ENCODE measurements around the gene FAM193A.

Gene FAM193A

DNA sequence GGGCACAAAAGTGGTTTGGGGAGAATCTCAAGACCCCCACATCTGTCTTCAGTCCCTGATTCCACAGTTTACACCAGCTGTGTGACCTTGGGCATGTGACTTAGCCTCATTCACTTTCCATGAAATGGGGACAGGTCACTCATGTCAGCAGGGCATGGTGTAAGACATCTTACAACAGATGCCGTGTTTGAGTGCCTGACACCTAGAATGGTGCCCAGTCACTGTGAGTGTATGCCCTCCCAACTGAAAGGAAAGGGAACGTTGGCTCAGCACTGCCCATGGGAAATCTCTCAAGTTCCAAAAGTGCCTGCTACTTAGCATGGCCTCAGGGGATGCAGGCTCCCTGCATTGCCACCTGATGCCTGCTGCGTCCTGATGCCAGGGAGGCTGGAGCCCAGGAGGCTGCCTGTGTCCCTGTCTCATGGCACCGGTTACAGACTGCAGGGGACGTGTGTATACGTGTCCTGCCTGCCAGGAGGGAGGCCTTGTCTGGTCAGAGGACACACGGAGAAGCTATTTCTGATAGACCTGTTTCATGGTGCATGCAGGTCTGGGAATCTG lies 35.3 kb upstream of the FAM193A start:
- TF ChIP-seq, protein P1, sequence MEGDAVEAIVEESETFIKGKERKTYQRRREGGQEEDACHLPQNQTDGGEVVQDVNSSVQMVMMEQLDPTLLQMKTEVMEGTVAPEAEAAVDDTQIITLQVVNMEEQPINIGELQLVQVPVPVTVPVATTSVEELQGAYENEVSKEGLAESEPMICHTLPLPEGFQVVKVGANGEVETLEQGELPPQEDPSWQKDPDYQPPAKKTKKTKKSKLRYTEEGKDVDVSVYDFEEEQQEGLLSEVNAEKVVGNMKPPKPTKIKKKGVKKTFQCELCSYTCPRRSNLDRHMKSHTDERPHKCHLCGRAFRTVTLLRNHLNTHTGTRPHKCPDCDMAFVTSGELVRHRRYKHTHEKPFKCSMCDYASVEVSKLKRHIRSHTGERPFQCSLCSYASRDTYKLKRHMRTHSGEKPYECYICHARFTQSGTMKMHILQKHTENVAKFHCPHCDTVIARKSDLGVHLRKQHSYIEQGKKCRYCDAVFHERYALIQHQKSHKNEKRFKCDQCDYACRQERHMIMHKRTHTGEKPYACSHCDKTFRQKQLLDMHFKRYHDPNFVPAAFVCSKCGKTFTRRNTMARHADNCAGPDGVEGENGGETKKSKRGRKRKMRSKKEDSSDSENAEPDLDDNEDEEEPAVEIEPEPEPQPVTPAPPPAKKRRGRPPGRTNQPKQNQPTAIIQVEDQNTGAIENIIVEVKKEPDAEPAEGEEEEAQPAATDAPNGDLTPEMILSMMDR (IDR thresholded peaks at IDR 0.05; ENCODE audit: insufficient read depth, low read length, poor library complexity, severe bottlenecking) = no peak
- no peak overlapping the region for H3K4me3 ChIP-seq (replicated peaks; ENCODE audit: low read depth, low read length)
- no peaks in the 10 kb centered on the region for H3K27me3 ChIP-seq (replicated peaks; ENCODE audit: control insufficient read depth, insufficient read depth, low read length)
- peaks cover 24% of the 10 kb centered on the region for H3K36me3 ChIP-seq (ENCODE audit: control insufficient read depth, insufficient read depth, low read length)
- DNase-seq (ENCODE audit: extremely low read depth, insufficient read length) = no peak

DNA sequence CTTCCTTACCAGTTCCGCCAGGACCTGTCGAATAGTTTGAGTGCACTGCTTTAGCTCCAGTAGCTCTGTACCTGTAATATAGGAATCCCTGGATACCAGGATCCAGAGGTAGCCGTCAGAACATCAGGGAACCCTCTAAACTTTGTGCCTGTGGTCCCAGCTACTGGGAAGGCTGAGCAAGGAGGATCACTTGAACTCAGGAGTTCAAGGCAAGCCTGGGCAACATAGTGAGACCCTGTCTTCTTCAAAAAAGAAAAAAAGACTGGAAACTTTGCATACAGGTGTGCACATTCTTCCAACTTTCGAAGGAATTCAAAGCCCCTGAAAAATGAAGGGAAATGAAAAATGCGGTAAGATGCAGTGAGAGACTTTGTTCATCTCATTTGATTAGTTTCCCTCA lies 32.6 kb upstream of the FAM193A start:
- DNase-seq (ENCODE audit: extremely low read depth, insufficient read length) = no peak
- Histone ChIP-seq H3K27me3 (replicated peaks; ENCODE audit: control insufficient read depth, insufficient read depth, low read length) (no peaks in the 10 kb centered on the region), H3K36me3 (ENCODE audit: control insufficient read depth, insufficient read depth, low read length) (peaks cover 31% of the 10 kb centered on the region), H3K4me3 (replicated peaks; ENCODE audit: low read depth, low read length) (no peak overlapping the region)
- TF ChIP-seq, protein P1 (IDR thresholded peaks at IDR 0.05; ENCODE audit: insufficient read depth, low read length, poor library complexity, severe bottlenecking) = no peak

DNA sequence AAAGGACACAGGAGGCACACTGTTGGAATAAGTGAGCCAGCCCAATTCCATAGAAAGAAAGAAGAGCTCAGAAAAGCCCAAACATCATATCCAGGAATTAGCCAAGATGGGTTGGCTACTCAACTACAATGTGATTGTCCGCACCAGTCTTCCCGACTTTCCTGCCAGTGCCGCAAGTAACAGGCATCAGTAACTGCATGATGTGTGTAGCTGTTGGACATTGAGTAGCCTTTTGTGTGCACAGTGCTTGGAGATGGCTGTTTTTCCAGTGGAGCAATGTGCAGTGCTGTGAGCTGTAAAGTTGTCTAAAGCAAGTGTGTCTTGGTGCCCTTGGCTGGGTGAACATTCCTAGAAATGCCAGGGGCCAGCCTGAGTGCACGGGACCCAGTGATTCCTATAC lies 29.2 kb upstream of the FAM193A start:
- Histone ChIP-seq H3K4me3 (replicated peaks; ENCODE audit: low read depth, low read length) (no peak overlapping the region), H3K27me3 (replicated peaks; ENCODE audit: control insufficient read depth, insufficient read depth, low read length) (no peaks in the 10 kb centered on the region), H3K36me3 (ENCODE audit: control insufficient read depth, insufficient read depth, low read length) (peaks cover 27% of the 10 kb centered on the region)
- TF ChIP-seq, protein P1 (IDR thresholded peaks at IDR 0.05; ENCODE audit: insufficient read depth, low read length, poor library complexity, severe bottlenecking) = no peak
- DNase-seq (ENCODE audit: extremely low read depth, insufficient read length) = no peak

DNA sequence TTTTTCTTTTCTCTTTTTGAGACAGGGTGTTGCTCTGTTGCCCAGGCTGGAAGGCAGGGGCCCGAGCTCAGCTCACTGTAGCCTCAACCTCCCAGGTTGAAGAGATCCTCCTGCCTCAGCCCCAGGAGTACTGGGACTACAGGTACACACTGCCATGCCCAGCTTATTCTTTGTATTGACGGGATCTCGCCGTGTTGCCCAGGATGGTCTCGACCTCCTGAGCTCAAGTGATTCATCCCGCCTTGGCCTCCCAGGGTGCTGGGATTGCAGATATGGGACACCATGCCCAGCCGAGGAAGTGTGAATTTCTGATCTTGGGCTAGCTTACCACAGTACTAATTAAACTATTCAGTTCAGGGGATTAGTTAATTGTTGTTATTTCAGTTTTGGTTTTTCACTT lies 28.6 kb upstream of the FAM193A start:
- Histone ChIP-seq H3K36me3 (ENCODE audit: control insufficient read depth, insufficient read depth, low read length) (peaks cover 33% of the 10 kb centered on the region), H3K27me3 (replicated peaks; ENCODE audit: control insufficient read depth, insufficient read depth, low read length) (no peaks in the 10 kb centered on the region), H3K4me3 (replicated peaks; ENCODE audit: low read depth, low read length) (no peak overlapping the region)
- TF ChIP-seq, protein P1 (IDR thresholded peaks at IDR 0.05; ENCODE audit: insufficient read depth, low read length, poor library complexity, severe bottlenecking) = no peak
- DNase-seq (ENCODE audit: extremely low read depth, insufficient read length) = no peak

DNA sequence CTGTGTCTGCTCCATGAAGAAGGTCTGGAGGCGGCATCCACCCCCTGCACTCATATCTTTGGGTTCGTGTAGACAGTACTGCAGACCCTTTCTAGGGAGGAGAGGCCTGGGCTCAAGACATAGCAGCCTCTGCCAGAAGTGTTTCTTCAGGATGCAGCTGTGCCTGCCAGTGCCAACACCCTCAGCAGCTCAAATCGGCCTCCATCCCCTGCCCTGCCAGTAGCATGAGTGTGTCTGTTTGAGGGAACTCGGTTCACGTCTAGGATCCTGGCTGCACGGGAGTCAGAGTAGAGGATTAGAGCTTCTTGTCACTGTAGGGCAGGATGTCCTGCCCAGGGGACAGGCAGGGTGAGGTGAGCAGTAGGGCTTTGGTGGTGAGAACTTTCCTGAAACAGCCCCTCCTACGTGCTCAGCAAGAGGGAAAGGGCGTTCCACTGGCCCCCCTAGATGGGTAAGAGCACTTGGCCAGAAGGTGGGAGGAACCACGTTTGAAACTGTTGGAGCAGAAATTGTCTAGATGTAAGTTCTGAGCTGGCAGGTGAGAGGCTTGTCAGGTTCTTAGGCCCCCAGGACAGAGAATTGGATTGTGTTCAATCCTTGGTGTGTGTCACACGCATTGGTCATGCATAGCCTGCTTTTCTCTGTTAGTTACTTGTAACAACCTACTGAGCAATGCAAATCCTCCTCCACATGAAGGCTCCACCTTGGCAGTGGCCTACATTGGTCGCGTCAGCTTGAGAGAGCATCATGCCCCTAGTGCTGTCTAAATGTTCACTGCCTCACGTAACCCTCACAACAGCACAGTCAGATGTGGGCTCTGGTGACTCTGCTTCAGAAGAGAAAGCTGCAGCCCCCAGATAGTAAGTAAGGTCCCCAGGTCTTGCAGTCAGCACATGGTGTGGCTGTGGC lies 25.8 kb upstream of the FAM193A start:
- DNase-seq (ENCODE audit: extremely low read depth, insufficient read length) = no peak
- peaks cover 40% of the 10 kb centered on the region for H3K36me3 ChIP-seq (ENCODE audit: control insufficient read depth, insufficient read depth, low read length)

More for the DNA sequence above, 25.8 kb upstream of the FAM193A start:
- TF ChIP-seq, protein P1 (IDR thresholded peaks at IDR 0.05; ENCODE audit: insufficient read depth, low read length, poor library complexity, severe bottlenecking) = no peak
- no peak overlapping the region for H3K4me3 ChIP-seq (replicated peaks; ENCODE audit: low read depth, low read length)
- H3K27me3 ChIP-seq (replicated peaks; ENCODE audit: control insufficient read depth, insufficient read depth, low read length) = no peaks in the 10 kb centered on the region
